ENCODE data around the gene ZNF746. TPM values are rescaled to one million over a fixed set of nuclear protein-coding genes. Genes with fewer than 3 reads are reported as not detected.

ZNF746 gene
- total RNA-seq, 1 donor from 2014 or later = 24.7 TPM

DNA sequence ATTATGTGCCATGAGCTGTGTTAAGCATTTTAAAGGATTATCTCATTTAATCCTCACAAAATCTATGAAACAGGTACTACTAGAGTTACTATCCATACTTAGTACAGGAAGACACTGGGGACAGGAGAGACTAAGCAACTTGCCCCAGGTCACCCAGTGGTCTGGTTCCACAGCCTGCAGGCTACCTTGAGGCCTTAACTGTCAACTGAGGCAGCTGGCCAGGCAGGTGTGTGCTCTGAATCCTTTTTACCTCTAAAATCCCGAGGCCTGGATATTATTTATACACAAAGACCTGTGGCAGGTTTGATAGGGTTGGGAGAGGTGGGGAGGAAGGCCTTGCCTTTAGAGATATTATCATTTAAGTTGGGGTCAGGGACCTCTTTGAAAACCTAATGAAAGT is 39.8 kb downstream of the ZNF746 start:
- Histone ChIP-seq H2AFZ (ENCODE audit: low read depth, low read length) (no peak overlapping the region), H3K4me2 (ENCODE audit: low read length) (peak overlapping the region; percentile 87), H3K9me3 (ENCODE audit: insufficient read depth, low read depth, low read length) (no peaks in the 10 kb centered on the region), H4K20me1 (ENCODE audit: insufficient read depth, low read length) (peaks cover 58% of the 10 kb centered on the region), H3K27me3 (ENCODE audit: insufficient read depth, low read length) (no peaks in the 10 kb centered on the region), H3K27ac (ENCODE audit: low read depth, low read length) (no peak overlapping the region), H3K9ac (ENCODE audit: low read length) (no peak overlapping the region), H3K79me2 (ENCODE audit: insufficient read depth, low read length) (peaks cover 57% of the 10 kb centered on the region), H3K36me3 (ENCODE audit: insufficient read depth, low read length) (peaks cover 32% of the 10 kb centered on the region), H3K4me1 (ENCODE audit: insufficient read depth, low read length) (peaks cover 10% of the 10 kb centered on the region), H3K4me3 (ENCODE audit: insufficient read depth, low read depth, low read length) (no peak overlapping the region)
- TF ChIP-seq, protein P1, sequence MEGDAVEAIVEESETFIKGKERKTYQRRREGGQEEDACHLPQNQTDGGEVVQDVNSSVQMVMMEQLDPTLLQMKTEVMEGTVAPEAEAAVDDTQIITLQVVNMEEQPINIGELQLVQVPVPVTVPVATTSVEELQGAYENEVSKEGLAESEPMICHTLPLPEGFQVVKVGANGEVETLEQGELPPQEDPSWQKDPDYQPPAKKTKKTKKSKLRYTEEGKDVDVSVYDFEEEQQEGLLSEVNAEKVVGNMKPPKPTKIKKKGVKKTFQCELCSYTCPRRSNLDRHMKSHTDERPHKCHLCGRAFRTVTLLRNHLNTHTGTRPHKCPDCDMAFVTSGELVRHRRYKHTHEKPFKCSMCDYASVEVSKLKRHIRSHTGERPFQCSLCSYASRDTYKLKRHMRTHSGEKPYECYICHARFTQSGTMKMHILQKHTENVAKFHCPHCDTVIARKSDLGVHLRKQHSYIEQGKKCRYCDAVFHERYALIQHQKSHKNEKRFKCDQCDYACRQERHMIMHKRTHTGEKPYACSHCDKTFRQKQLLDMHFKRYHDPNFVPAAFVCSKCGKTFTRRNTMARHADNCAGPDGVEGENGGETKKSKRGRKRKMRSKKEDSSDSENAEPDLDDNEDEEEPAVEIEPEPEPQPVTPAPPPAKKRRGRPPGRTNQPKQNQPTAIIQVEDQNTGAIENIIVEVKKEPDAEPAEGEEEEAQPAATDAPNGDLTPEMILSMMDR (IDR thresholded peaks at IDR 0.05; ENCODE audit: insufficient read depth, low read depth, low read length) = no peak
- TF ChIP-seq EZH2 (IDR thresholded peaks at IDR 0.05; ENCODE audit: insufficient read depth, low read length) = no peak
- Mint-ChIP-seq H3K4me3 (ENCODE audit: unreplicated experiment) (no peak overlapping the region), H3K36me3 (ENCODE audit: low read depth, unreplicated experiment) (peaks cover 19% of the 10 kb centered on the region), H3K27me3 (ENCODE audit: low read depth, unreplicated experiment) (no peaks in the 10 kb centered on the region), H3K4me1 (ENCODE audit: low read depth, unreplicated experiment) (peaks cover 16% of the 10 kb centered on the region), H3K27ac (ENCODE audit: unreplicated experiment) (no peak overlapping the region), H3K9me3 (ENCODE audit: unreplicated experiment) (peaks cover 2% of the 10 kb centered on the region)
- DNase-seq (ENCODE audit: low read depth) (no peak), FAIRE-seq (no peak)

GRCh38 chr7:149456506-149457421 is 40.8 kb downstream of the ZNF746 start:
- Histone ChIP-seq H3K27ac (ENCODE audit: low read depth, low read length) (no peak overlapping the region), H3K9me3 (ENCODE audit: insufficient read depth, low read depth, low read length) (no peaks in the 10 kb centered on the region), H3K36me3 (ENCODE audit: insufficient read depth, low read length) (peaks cover 33% of the 10 kb centered on the region), H2AFZ (ENCODE audit: low read depth, low read length) (no peak overlapping the region), H3K79me2 (ENCODE audit: insufficient read depth, low read length) (peaks cover 57% of the 10 kb centered on the region), H3K4me1 (ENCODE audit: insufficient read depth, low read length) (peaks cover 10% of the 10 kb centered on the region), H3K4me3 (ENCODE audit: insufficient read depth, low read depth, low read length) (no peak overlapping the region), H4K20me1 (ENCODE audit: insufficient read depth, low read length) (peaks cover 59% of the 10 kb centered on the region), H3K9ac (ENCODE audit: low read length) (no peak overlapping the region), H3K27me3 (ENCODE audit: insufficient read depth, low read length) (no peaks in the 10 kb centered on the region), H3K4me2 (ENCODE audit: low read length) (no peak overlapping the region)
- H3K36me3 Mint-ChIP-seq (ENCODE audit: low read depth, unreplicated experiment) = peaks cover 19% of the 10 kb centered on the region
- H3K4me1 Mint-ChIP-seq (ENCODE audit: low read depth, unreplicated experiment) = peaks cover 16% of the 10 kb centered on the region
- DNase-seq (ENCODE audit: low read depth) (no peak), FAIRE-seq (no peak)
- no peaks in the 10 kb centered on the region for H3K27me3 Mint-ChIP-seq (ENCODE audit: low read depth, unreplicated experiment)
- H3K27ac Mint-ChIP-seq (ENCODE audit: unreplicated experiment) = no peak overlapping the region
- H3K4me3 Mint-ChIP-seq (ENCODE audit: unreplicated experiment) = no peak overlapping the region
- H3K9me3 Mint-ChIP-seq (ENCODE audit: unreplicated experiment) = peaks cover 2% of the 10 kb centered on the region
- TF ChIP-seq, protein P1 (IDR thresholded peaks at IDR 0.05; ENCODE audit: insufficient read depth, low read depth, low read length) = no peak
- no peak for TF ChIP-seq EZH2 (IDR thresholded peaks at IDR 0.05; ENCODE audit: insufficient read depth, low read length)
